ENCODE results near the gene CALML5.

The CALML5 gene

DNA sequence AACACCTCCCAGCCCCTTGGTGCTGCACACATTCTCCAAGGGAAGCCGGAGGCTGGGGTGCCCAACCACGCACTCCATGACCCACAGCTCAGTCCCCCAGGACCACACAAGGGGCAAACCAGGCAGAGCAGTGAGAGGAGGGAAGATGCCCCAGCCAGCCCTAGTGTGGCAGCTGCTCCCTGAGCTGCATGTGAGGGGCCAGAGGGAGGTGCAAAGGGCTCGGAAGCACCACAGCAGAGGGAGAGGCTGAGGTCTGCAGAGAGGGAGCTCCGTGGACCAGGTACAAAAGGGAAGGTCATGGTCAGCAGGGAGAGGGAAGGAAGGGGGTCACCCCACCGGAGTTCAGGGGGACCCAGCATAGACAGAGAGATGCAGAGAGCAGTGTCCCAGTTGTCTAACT, 1.5 kb upstream of the CALML5 start:
- DNase-seq (ENCODE audit: low read depth): no peak

DNA sequence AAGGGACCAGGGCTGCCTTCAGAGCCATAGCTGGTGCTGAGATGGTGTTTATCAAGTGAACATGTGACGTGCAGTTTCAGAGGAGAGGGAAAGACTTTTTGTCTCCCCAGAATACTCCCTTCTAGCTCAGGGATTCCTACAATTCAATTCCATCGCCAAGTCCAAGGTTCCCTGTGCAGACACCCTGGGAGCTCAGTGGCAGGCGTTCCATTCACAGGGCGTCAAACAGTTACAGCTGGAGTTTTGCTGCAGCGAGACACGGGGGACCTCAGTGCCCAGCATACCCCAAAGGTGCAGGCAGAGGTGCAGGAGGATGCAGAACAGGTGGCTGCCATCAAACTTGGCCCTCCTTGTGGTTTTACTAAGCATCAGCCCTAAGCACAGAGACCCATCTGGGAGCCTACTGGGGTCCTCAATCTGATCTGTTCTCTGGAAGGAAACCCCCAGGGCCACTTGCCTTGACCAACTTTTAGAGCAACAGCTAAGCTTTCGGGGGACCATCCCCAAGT, 846 bp upstream of the CALML5 start:
- DNase-seq (ENCODE audit: low read depth): no peak

GRCh38 chr10:5498791-5499492, 428 bp downstream of the CALML5 start:
- no peak for DNase-seq (ENCODE audit: low read depth)

DNA sequence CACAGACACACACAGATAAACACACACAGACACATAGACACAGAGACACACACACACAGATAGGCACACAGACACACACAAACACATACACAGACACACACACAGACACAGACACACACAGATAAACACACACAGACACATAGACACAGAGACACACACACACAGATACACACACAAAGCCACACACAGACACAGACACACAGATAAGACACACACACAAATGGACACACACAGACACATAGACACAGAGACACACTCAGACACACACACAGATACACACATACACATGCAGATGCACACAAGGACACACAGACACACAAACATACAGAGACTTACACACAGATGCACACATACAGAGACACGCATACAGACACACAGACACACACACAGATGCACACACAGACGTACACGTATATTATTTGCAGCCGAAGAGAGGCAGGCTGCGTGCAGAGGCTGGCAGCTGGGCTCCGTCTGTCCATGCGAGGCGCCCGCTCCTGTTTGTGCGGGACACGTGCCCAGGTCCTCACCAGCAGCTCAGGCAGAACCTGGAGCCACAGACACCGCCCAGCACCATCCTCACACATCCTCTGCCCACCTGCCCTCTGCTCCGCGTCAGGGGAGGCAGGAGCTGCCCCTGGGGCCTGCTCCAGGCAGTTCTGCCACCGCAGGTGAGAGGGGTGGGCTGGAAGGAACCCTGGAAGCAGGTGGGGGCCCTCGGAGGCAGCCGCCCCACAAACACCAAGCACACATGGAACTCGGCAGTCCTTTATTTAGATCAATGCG, 1.2 kb downstream of the CALML5 start:
- no peak for DNase-seq (ENCODE audit: low read depth)

DNA sequence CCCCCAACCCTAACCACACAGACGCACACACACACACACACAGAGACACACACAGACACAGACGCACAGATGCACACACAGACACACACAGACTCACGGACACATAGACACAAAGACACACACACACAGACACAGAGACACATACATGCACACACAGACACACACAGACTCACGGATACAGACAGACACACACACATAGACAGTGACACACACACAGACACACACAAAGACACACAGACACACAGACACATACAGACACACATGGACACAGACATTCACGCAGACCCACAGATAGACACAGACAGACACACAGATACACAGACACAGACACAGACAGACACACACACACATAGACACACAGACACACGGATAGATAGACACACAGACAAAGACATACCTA, 2.1 kb downstream of the CALML5 start:
- no peak for DNase-seq (ENCODE audit: low read depth)

GRCh38 chr10:5496261-5497250, 2.8 kb downstream of the CALML5 start:
- no peak for DNase-seq (ENCODE audit: low read depth)

DNA sequence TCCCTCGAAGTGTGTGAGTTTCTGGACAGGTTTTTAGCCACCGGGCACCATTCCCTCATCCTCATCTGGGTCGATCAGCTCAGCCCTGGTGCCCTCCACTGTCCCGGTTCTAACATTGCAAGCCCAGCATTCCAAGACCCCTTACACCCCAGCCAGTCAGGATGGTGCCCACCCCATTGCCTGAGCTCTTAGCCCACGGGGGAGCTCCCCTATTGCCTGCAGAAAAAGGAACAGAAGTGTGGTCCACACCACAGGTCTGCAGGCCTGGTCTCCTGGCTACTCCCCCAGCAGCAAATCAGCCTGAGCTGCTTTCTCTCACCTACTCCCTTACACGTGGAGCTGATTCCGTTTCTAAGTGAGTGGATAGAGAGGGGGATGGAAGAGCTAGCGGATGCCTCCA, 4.8 kb downstream of the CALML5 start:
- no peak for DNase-seq (ENCODE audit: low read depth)

- DNase-seq (ENCODE audit: low read depth): no peak
Observed at GRCh38 chr10:5493691-5494090, 5.7 kb downstream of the CALML5 start.

- DNase-seq (ENCODE audit: low read depth): no peak
Observed at GRCh38 chr10:5492929-5493576, 6.3 kb downstream of the CALML5 start.

DNA sequence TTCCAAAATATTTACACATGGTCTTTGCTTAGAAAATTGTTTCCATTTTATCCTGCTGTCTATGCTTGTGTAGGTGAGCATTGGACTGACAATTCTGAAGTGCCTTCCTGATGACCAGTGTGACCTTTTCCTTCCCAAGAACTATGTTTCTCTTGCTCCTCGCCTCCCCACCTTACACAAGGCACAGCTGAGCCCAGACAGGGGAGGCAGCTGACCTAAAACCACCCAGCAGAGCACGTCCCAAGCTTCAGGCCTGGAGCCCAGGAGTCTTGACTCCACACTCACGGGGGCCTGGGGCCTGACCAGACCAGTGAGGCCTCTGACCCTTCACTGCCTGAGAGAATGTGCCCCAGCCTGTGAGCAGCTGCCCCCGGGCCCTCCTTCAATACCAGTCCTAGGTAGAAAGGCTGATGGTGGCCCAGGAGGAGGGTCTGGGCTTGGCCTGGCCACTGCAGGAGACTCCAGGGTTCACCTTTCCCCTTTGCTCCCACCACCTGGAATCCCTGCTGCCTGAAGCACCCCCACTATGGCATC, 7.0 kb downstream of the CALML5 start:
- DNase-seq (ENCODE audit: low read depth): no peak

DNA sequence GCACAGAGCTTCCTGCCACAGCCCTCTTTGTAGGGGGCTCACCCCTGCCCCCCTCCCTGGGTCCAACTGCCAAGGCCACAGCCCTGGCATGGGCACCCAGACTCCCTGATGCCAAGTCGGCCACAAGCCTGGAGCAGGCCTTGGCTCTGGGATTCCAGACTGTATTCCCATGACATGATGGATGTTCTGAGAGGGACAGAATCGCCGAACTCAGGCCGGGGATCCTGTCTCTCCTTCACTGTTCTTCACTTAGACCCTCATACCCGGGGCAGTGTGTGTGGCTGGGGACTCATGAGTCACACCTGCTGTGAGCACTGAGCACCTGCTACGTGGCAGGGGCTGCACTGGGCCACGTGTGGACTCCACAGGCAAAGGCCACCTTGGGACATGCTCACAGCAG, 7.9 kb downstream of the CALML5 start:
- no peak for DNase-seq (ENCODE audit: low read depth)

GRCh38 chr10:5490698-5491464, 8.5 kb downstream of the CALML5 start:
- DNase-seq (ENCODE audit: low read depth): no peak

- no peak for DNase-seq (ENCODE audit: low read depth)
Observed at GRCh38 chr10:5490032-5490431, 9.3 kb downstream of the CALML5 start.

DNA sequence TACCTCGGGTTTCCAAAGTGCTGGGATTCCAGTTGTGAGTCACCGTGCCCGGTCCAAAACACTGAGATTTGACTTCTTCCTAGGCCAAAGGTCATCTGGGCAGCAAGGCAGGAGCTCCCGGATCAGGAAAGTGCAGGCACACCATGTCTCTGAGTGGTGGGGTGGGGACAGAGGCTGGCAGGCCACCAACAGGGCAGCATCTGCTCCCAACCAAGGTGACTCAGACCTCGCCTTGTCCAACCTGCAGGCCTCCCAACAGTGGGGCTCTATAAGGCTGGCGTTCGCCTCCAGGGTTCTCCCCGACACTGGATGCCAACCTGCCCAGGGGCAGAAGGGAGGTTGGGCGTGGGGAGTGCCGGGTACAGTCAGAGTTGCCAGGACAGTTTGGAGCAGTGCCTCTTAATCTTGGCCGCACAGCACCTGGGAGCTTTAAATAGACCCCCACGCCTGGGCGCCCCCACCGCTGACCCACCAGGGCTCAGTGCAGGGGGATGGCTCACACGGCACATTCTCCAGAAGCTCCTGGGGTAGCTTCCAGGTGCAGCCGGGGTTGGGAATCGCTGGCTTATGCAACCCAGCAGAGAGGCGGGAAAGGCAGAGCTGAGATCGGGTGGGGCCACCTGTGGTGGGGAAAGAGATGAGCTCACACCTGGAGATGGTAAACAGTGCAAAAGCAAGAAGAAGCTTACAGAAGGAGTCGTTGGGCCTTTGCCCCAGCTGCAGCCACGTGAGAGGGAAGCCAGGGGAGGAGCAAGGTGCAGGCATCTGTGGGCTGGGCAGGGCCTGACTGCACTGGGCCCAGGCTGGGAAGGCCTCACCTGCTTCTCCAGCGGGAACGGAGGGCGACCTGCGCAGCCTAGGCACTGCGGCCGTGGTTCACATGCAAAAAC, 10.9 kb downstream of the CALML5 start:
- DNase-seq (ENCODE audit: low read depth): no peak

GRCh38 chr10:5486853-5487235, 12.5 kb downstream of the CALML5 start:
- no peak for DNase-seq (ENCODE audit: low read depth)

DNA sequence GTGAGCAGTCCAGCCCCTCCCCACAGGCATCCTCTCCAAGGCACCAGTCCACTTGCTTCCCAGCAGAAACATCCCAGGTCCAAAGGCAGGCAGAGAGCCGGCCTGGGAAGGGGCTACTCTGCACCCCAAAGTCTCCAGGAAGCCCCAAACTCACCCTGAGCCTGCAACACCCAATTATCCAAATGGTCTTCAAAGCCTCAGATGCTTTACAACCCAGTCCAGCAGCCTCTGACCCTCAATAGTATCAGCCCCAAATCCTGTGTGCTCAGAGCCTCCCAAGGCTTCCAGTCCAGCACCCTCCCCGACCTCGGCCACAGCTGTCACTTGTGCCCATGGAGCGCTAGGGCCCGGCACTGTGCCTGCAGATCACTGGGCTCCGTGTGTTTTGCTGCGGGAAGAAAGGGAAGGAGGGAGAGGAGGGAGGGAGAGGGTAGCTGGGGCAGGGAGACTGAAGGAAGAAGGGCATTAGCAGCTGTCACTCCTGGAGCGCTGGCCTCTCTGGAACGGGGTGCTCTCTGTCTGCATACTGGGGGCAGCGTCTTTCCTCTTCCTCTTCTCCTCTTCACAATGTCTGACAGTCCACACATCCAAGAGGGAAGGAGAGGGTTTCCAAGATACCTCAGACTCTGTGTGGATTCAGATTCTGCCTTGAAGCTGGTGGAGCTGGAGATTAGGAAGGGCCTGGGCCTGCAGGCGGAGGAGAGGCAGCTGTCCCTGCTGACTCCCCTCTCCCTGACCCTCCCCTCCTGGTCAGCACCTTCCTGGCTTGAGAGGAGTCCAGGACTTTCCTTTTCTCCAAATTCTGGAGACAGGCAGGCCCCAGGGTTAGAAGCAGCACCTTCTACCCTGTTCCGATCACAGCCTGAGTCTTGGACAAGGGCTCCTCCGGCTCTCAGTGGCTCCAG, 13.2 kb downstream of the CALML5 start:
- DNase-seq (ENCODE audit: low read depth): no peak

DNA sequence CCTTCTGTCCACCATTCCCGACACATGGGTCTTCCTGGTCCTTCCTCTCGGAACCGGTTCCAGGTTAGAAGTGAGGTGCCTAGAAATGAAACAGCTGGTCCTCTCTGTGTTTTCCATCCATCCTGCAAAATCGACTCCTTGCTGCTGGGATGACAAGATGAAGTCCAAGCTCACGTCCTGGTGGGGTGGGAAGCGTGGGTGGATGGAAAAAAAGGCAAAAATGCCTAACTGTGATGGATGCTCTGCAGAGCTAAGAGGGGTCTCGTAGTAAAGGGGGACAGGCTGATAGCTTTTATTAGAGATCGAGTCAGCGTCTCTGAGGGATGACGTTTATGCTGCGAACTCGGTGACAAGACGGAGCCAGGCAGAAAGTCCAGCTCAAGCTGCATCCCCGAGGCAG, 14.1 kb downstream of the CALML5 start:
- DNase-seq (ENCODE audit: low read depth): no peak

DNA sequence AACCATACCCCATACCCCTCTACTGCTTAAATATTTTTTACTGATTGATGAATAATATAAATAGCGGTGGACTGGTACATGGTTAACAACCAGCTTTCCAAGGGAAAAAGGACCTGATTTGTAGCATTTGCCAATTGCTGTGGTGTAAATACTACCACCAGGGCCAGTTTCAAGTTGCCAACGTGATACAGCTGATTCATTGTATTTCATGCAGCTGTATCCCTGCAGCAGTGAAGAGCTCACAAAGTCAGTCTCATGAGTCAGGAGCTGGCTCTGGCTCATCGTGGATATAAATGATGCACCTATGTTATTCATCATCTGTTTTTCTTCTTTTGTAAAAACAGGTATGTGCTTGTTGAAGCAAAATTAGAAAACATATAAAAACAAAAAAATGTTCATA, 15.2 kb downstream of the CALML5 start:
- DNase-seq (ENCODE audit: low read depth): no peak

GRCh38 chr10:5482016-5482415, 17.4 kb downstream of the CALML5 start:
- DNase-seq (ENCODE audit: low read depth): no peak

Measured in non-pigmented ciliary epithelial cell (primary cell).